ENCODE results near the gene DNAJC12.
A peak's percentile ranks its signal among the peaks of the same experiment; 100 is the strongest.
"Not testable (repeated sequence)": the region's sequence is repeated elsewhere in the genome, so short reads cannot be mapped to it uniquely, and the experiment has no call there.

Gene DNAJC12

GRCh38 chr10:67793313-67793712, 44.7 kb downstream of the DNAJC12 start:
- no peak for DNase-seq (ENCODE audit: low read depth in 2 of 2, low spot score in 1 of 2)

DNA sequence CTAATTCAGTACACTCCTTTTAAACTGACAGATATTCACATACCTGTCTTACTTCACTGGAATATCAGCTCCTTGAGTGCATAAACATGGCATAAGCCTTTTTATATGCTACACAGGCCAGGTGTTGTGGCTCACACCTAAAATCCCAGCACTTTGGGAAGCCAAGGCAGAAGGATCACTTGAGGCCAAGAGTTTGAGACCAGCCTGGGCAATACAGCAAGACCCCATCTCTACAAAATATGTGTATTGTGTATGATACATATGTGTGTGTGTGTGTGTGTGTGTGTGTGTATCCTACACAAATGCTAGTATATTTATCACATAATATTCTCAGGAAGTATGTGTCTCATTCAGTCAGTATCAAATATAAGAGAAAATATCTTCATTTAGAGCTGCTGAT, 45.3 kb downstream of the DNAJC12 start:
- DNase-seq (ENCODE audit: low read depth in 2 of 2, low spot score in 1 of 2), result no peak

GRCh38 chr10:67790534-67791408, 47.2 kb downstream of the DNAJC12 start:
- DNase-seq (ENCODE audit: low read depth in 2 of 2, low spot score in 1 of 2), result no peak

DNA sequence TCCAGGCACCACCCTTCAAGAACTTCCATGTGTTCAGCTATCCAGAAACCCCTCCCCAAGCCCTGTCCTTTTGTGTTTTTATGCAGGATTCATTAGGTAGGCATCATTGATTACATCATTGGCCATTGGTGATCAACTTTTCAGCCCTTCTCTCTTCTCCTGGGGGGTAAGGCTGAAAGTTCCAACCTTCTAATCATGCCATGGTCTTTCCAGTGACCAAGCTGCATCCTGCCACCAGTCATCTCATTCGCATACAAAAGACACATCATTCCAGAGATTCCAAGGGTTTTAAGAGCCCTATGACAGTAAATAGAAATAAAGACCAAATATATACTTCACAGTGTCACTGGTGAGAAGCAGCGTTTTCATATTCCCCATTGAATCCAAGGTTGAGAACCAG, 48.2 kb downstream of the DNAJC12 start:
- DNase-seq (ENCODE audit: low read depth in 2 of 2, low spot score in 1 of 2), result no peak

GRCh38 chr10:67788028-67788886, 49.7 kb downstream of the DNAJC12 start:
- peak; percentile 39 to 42 for DNase-seq (ENCODE audit: low read depth in 2 of 2, low spot score in 1 of 2)

GRCh38 chr10:67785098-67785497, 52.9 kb downstream of the DNAJC12 start:
- DNase-seq (ENCODE audit: low read depth in 2 of 2, low spot score in 1 of 2), result no peak

- DNase-seq (ENCODE audit: low read depth in 2 of 2, low spot score in 1 of 2), result no peak
Observed at GRCh38 chr10:67784474-67784873, 53.5 kb downstream of the DNAJC12 start.

- no peak for DNase-seq (ENCODE audit: low read depth in 2 of 2, low spot score in 1 of 2)
Observed at GRCh38 chr10:67783606-67784294, 54.2 kb downstream of the DNAJC12 start.

- no peak for DNase-seq (ENCODE audit: low read depth in 2 of 2, low spot score in 1 of 2)
Observed at GRCh38 chr10:67782530-67782929, 55.5 kb downstream of the DNAJC12 start.

DNA sequence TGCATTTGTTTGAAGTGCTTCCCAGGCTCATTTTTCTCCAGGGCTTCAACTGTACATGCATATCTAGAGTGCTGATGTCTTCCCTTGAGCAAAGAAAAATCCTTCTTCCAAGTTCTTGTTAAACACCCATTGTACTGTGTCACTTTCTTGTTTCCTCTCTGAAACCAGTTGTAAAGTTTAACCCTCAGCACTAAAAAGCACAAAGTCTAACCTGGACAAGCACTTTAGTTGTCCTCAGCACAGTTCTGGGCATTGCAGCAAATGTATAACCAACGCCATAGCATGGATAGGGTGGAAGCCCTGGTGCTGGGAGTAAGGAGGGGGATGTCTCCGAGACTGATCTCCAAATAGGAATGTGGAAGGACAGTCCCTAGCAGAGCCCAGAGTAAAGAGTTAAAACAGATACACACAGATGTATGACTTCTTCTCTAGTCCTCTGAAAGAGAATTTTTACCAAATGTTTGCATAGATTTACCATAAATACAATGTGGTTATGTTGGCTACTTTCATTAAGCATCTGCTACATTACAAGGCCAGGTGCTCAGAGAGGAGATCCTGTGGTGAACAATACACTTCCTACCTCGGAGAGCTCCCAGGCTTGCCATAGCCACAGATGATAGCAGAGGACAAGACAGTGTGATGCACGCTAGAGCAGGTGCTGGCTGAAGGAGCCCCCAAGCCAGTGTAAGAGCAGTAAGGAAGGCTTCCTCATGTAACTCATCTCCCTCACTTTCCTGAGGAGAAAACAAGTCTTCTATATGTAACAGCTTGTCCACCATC, 57.0 kb downstream of the DNAJC12 start:
- DNase-seq (ENCODE audit: low read depth in 2 of 2, low spot score in 1 of 2), result no peak

DNA sequence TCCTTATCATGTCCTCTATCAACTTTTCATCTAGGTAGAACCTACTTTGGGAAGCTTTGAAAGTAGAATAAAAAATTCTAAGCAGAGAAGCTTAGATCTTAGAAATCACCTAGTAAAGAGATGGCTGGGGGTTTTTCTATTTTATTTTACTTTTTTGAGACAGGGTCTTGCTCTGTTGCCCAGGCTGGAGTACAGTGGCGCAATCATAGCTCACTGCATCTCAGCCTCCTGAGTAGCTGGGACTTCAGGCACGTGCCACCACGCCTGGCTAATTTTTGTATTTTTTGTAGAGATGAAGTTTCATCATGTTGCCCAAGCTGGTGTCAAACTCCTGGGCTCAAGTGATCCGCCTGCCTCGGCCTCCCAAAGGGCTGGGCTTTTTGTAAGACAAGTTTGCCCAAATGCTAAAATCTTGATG, 57.8 kb downstream of the DNAJC12 start:
- DNase-seq (ENCODE audit: low read depth in 2 of 2, low spot score in 1 of 2), result not testable (repeated sequence)

DNA sequence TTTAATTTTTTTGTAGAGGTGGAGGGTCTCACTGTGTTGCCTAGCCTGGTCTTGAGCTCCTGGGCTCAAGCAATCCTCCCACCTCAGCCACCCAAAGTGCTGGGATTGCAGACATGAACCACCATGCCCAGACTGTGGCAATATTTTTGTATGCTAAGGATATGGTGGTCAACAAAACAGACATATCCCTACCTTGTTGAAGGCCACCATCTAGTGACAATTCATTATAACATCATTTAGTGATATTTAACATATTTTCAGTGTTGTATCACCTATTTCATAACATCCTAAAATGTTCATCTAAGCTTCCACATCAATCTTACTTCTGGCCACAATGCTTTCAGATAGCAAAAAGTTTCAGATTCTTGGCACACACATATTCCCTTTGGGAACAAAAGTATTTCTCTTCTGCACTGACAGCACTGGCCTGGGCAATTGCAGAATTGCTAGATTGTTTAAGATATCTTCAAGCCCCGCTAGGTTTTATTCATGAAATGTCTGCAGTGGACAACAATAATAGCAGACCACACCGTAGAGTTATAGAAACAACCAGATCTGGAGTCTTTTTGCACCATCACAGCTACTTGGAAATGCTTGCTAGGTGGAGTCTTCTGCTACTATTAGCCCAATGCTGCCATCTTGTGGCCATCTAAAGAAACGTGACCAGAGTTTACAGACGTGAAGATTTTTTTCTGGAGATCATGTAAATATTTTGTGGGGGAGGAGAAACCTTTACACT, 58.4 kb downstream of the DNAJC12 start:
- peak; percentile 42 to 44 for DNase-seq (ENCODE audit: low read depth in 2 of 2, low spot score in 1 of 2)

- DNase-seq (ENCODE audit: low read depth in 2 of 2, low spot score in 1 of 2), result no peak
Observed at GRCh38 chr10:67776371-67776770, 61.6 kb downstream of the DNAJC12 start.

DNA sequence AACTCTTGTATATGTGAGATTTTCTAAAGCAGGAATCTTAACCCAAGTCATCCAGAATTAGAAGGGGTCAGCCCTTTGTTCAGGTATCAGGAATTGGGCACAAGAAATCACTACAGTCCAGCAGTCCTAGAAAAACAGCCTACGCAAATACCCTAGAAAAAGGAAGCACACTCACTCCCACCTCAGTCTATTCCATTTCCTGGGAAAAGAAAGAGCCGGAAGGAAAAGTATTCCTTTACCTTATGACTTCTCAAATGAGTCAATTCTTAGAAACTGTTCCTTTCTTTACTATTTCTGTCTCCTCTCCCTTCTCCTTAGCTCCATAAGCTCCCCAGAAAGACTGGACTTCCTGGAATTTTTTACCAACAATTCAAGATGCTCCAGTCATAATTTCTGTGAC, 62.7 kb downstream of the DNAJC12 start:
- DNase-seq (ENCODE audit: low read depth in 2 of 2, low spot score in 1 of 2), result no peak

GRCh38 chr10:67772894-67773511, 65.0 kb downstream of the DNAJC12 start:
- no peak for DNase-seq (ENCODE audit: low read depth in 2 of 2, low spot score in 1 of 2)

- DNase-seq (ENCODE audit: low read depth in 2 of 2, low spot score in 1 of 2), result no peak
Observed at GRCh38 chr10:67772151-67772550, 65.8 kb downstream of the DNAJC12 start.

DNA sequence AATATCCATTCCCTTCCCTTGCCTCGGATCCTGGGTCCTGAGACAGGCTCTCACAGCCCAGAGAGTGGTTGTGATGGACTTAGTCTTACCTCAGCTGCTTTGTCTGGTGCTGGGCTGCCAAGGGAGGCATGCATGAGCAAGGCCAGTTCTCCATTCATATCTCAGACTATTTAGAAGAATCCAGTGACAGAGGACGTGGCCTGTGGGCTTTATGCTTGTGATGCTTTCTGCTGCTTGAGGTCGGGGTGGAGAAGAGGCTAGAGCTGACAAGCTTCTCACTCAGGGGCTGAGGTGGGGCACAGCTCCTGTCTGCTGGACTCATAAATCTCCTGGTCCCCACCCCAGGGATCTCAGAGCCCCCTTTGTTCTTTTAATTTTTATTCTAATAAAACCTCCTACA, 66.8 kb downstream of the DNAJC12 start:
- no peak for DNase-seq (ENCODE audit: low read depth in 2 of 2, low spot score in 1 of 2)

- no peak for DNase-seq (ENCODE audit: low read depth in 2 of 2, low spot score in 1 of 2)
Observed at GRCh38 chr10:67770537-67770936, 67.5 kb downstream of the DNAJC12 start.

- no peak for DNase-seq (ENCODE audit: low read depth in 2 of 2, low spot score in 1 of 2)
Observed at GRCh38 chr10:67767244-67767643, 70.7 kb downstream of the DNAJC12 start.
